Neutrophil (primary cell): ENCODE measurements around the gene MKLN1.

Experiments
- H3K27ac ChIP-seq: fragments of 200-600 bp; sonication (generic); 2 replicates; pipeline ENCODE4 v1.5.1; 2016; ENCODE audit warnings: mild to moderate bottlenecking, moderate library complexity
- H3K27me3 ChIP-seq: fragments of 200-600 bp; sonication (generic); 2 replicates; pipeline ENCODE4 v1.6.0; 2016; ENCODE audit warnings: mild to moderate bottlenecking
- H3K36me3 ChIP-seq: fragments of 200-600 bp; sonication (generic); 2 replicates; pipeline ENCODE4 v1.5.1; 2017
- H3K4me1 ChIP-seq, 2 experiments: fragments of 200-600 bp in 1 of 2; sonication (generic) in 1 of 2; 1 replicate in 1 of 2; 2 replicates in 1 of 2; pipeline versions ENCODE4 v1.5.1 to v1.6.1; 2013 to 2016; ENCODE audit warnings: low read depth in 1 of 2, low read length in 1 of 2, mild to moderate bottlenecking in 1 of 2, moderate library complexity in 1 of 2; ENCODE audit not compliant: control insufficient read depth in 1 of 2, insufficient read depth in 1 of 2
- H3K4me3 ChIP-seq, 2 experiments: fragments of 200-600 bp in 1 of 2; sonication (generic) in 1 of 2; 1 replicate in 1 of 2; 2 replicates in 1 of 2; pipeline ENCODE4 v1.5.1; 2013 to 2016; ENCODE audit warnings: low read depth in 1 of 2, low read length in 1 of 2, mild to moderate bottlenecking in 1 of 2, moderate library complexity in 1 of 2
- H3K9me3 ChIP-seq: fragments of 200-600 bp; sonication (generic); 2 replicates; pipeline ENCODE4 v1.5.1; 2016
- TF ChIP-seq, protein P1 (sequence below): fragments of 200-600 bp; sonication (generic); IDR thresholded peaks from 2 replicates; pipeline ENCODE4 v1.5.1; 2016; ENCODE audit warnings: antibody characterized with exemption

MKLN1 gene

DNA sequence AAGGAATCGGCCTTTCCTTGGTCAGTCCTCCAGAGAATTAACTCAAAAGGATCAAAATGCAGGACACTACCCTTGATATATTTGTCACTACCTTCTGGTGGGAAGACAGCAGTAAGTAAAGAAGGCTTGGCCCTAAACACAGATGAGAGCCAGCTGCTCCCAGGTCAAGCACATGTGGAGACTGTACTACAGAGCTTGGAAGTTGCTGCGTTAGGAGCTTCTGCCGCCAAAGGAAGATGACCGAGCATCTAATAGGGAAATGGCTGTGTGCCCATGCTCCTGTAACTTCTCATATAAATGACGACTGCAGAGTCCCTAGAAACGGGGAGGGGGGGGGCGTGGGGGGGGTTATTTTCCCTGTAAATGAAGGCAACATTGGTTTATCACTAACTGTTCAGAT is 169.8 kb downstream of the MKLN1 start:
- Histone ChIP-seq H3K36me3 (peaks cover 33% of the 10 kb centered on the region), H3K4me3 (no peak overlapping the region), H3K4me1 (no peaks in the 10 kb centered on the region), H3K27me3 (no peaks in the 10 kb centered on the region), H3K27ac (no peak overlapping the region), H3K9me3 (no peaks in the 10 kb centered on the region)
- TF ChIP-seq, protein P1, sequence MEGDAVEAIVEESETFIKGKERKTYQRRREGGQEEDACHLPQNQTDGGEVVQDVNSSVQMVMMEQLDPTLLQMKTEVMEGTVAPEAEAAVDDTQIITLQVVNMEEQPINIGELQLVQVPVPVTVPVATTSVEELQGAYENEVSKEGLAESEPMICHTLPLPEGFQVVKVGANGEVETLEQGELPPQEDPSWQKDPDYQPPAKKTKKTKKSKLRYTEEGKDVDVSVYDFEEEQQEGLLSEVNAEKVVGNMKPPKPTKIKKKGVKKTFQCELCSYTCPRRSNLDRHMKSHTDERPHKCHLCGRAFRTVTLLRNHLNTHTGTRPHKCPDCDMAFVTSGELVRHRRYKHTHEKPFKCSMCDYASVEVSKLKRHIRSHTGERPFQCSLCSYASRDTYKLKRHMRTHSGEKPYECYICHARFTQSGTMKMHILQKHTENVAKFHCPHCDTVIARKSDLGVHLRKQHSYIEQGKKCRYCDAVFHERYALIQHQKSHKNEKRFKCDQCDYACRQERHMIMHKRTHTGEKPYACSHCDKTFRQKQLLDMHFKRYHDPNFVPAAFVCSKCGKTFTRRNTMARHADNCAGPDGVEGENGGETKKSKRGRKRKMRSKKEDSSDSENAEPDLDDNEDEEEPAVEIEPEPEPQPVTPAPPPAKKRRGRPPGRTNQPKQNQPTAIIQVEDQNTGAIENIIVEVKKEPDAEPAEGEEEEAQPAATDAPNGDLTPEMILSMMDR: no peak

DNA sequence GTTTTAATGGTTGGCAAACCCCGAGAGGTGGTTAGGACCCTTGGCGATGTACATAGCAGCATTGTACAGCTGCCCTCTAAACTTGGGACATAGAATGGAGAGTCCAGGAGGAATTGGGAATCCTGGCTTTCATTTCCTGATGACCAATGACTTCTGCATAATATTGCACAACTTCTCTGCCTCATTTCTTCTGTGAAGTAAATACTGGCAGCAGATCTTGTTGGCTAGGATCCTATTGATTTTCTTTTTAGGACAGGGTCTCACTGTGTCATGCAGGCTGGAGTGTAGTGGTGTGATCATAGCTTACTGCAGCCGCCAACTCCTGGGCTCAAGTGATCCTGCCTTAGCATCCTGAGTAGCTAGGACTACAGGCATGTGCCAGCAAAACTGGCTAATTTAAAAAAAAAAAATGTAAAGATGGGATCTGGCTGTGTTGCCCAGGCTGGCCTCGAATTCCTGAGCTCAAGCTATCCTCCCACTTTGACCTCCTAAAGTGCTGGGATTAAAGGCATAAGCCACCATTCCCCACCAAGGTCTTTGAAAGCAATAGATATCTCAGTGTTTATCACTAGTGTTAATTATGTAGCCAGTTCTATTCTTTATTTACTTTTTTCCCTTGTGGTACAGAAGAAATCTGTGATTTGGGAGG is 170.7 kb downstream of the MKLN1 start:
- Histone ChIP-seq H3K27me3 (no peaks in the 10 kb centered on the region), H3K4me1 (no peaks in the 10 kb centered on the region), H3K4me3 (no peak overlapping the region), H3K36me3 (peaks cover 33% of the 10 kb centered on the region), H3K9me3 (no peaks in the 10 kb centered on the region), H3K27ac (no peak overlapping the region)
- TF ChIP-seq, protein P1: no peak

DNA sequence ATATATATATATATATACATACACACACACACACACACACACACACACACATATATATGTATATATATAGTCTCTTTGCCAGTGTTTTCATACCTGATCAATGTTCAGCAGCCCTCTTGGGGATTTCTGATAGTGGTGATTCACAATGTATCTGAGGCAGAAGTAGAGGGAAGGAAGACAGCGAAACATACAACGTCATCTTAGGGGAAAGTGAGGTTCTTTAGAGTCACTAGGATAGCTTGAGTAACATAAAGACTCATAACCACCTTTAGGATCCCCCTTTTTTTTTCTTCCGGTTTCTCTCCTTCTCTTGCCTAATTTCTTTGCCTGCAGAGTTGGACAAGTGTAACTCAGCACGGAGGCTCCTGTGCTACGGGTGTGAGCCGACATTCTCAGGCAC is 172.1 kb downstream of the MKLN1 start:
- H3K4me1 ChIP-seq: no peaks in the 10 kb centered on the region
- H3K27me3 ChIP-seq: no peaks in the 10 kb centered on the region
- TF ChIP-seq, protein P1: no peak
- no peaks in the 10 kb centered on the region for H3K9me3 ChIP-seq
- no peak overlapping the region for H3K27ac ChIP-seq
- H3K4me3 ChIP-seq: no peak overlapping the region
- H3K36me3 ChIP-seq: peaks cover 33% of the 10 kb centered on the region

DNA sequence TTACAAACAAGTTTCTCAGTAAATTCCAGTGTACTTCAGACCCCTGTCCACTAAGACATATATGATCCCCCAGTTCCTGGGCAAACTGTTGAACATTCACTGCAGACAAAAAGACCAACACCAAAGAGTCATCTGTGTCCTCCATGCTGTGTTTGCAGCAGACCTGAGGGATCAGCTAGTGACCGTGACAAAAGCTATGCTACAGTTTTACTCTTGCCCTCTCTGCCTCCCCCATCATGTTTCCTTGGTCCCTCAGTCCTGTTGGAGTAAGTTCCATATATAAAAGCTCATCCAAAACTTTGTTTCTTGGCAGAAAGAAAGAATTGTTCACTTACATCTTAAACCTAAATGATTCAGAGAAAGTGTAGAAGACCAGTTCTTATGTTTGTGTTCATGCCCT is 172.7 kb downstream of the MKLN1 start:
- H3K36me3 ChIP-seq: peaks cover 33% of the 10 kb centered on the region
- no peaks in the 10 kb centered on the region for H3K4me1 ChIP-seq
- TF ChIP-seq, protein P1: no peak
- no peak overlapping the region for H3K4me3 ChIP-seq
- H3K27me3 ChIP-seq: no peaks in the 10 kb centered on the region
- H3K27ac ChIP-seq: no peak overlapping the region
- no peaks in the 10 kb centered on the region for H3K9me3 ChIP-seq

DNA sequence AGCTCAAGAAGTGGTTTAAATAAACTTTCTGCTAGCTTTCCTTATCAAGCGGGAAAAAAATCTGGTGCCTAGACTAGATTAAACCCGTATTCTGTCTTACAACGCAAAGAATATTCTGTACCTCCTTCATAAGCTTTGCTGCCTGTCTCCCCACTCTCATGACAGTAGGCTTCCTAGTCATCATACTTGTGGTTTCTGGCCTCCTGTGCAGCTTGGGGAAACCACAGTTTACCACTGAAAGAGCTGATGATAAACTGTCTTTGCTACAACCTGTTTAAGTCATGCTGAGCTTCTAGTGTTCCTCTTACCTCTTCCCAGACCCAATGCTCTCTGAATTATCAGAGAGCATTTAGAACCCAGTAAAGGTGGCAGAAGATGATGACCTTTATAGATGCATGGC is 173.7 kb downstream of the MKLN1 start:
- peaks cover 32% of the 10 kb centered on the region for H3K36me3 ChIP-seq
- no peaks in the 10 kb centered on the region for H3K4me1 ChIP-seq
- no peaks in the 10 kb centered on the region for H3K9me3 ChIP-seq
- no peak overlapping the region for H3K27ac ChIP-seq
- TF ChIP-seq, protein P1: no peak
- no peak overlapping the region for H3K4me3 ChIP-seq
- no peaks in the 10 kb centered on the region for H3K27me3 ChIP-seq
